ENCODE data around the gene ZBTB40. TPM values are rescaled to one million over a fixed set of nuclear protein-coding genes. Genes with fewer than 3 reads are reported as not detected.

The ZBTB40 gene
- polyA plus RNA-seq, 2 of the 4 experiments (the other 2 are of a cell fraction), result 6.2 to 7.0 TPM

GRCh38 chr1:22533244-22533895, 81.7 kb downstream of the ZBTB40 start:
- POLR2A ChIA-PET, result no interaction called here

GRCh38 chr1:22534951-22535350, 83.3 kb downstream of the ZBTB40 start:
- ChIA-PET POLR2A (no interaction called here), CTCF (no interaction called here)
- ATAC-seq, result no peak
- TF ChIP-seq ZFP36 (IDR thresholded peaks at IDR 0.05; ENCODE audit: borderline replicate concordance, partially characterized antibody), result no peak
- Histone ChIP-seq H3K4me2 (no peak overlapping the region), H3K4me3 (no peak overlapping the region), H3K27ac (no peak overlapping the region), H3K9me3 (no peaks in the 10 kb centered on the region), H3K4me1 (no peaks in the 10 kb centered on the region)
- DNase-seq (ENCODE audit: low read depth in 1 of 2, low spot score in 1 of 2), result no peak
- 91% methylated on average over 4 of the region's 4 CpGs for WGBS (ENCODE audit: missing lambda C conversion rate)
- no peak for FAIRE-seq

More at GRCh38 chr1:22533244-22533895, 81.7 kb downstream of the ZBTB40 start:
- CTCF ChIA-PET, result no interaction called here
- WGBS (ENCODE audit: missing lambda C conversion rate), result 88% methylated on average over 7 of the region's 11 CpGs
- FAIRE-seq (no peak), DNase-seq (ENCODE audit: low read depth in 1 of 2, low spot score in 1 of 2) (no peak), ATAC-seq (no peak)
- Histone ChIP-seq H3K27ac (no peak overlapping the region), H3K4me1 (no peaks in the 10 kb centered on the region), H3K9me3 (no peaks in the 10 kb centered on the region), H3K4me3 (no peak overlapping the region), H3K4me2 (no peak overlapping the region)
- TF ChIP-seq HDAC2 (IDR thresholded peaks at IDR 0.05) (no peak), SMC3 (IDR thresholded peaks at IDR 0.05) (no peak), CTCF (IDR thresholded peaks at IDR 0.05) (no peak), POLR2A (IDR thresholded peaks at IDR 0.05; ENCODE audit: low read length) (no peak), GATA3 (IDR thresholded peaks at IDR 0.05; ENCODE audit: borderline replicate concordance) (no peak), EHMT2 (IDR thresholded peaks at IDR 0.05; ENCODE audit: low read depth) (no peak), KDM5A (IDR thresholded peaks at IDR 0.05) (no peak), ZSCAN20 (CRISPR knock-in tag; IDR thresholded peaks at IDR 0.05) (no peak), PBX3 (IDR thresholded peaks at IDR 0.05) (no peak), KDM1A (IDR thresholded peaks at IDR 0.05; ENCODE audit: low read depth) (no peak), NR3C1 (IDR thresholded peaks at IDR 0.05) (no peak), BCL3 (IDR thresholded peaks at IDR 0.05) (no peak), ATOH8 (CRISPR knock-in tag; IDR thresholded peaks at IDR 0.05; ENCODE audit: low read depth) (no peak), JUN (IDR thresholded peaks at IDR 0.05) (no peak)

- no peak overlapping the region for H3K27ac ChIP-seq
- no peaks in the 10 kb centered on the region for H3K4me1 ChIP-seq
- DNase-seq (ENCODE audit: low read depth in 1 of 2, low spot score in 1 of 2) (no peak), FAIRE-seq (no peak), ATAC-seq (no peak)
- ChIA-PET POLR2A (no interaction called here), CTCF (no interaction called here)
- H3K4me2 ChIP-seq, result no peak overlapping the region
- H3K4me3 ChIP-seq, result no peak overlapping the region
- no peaks in the 10 kb centered on the region for H3K9me3 ChIP-seq
- WGBS (ENCODE audit: missing lambda C conversion rate), result 80% methylated on average over 4 of the region's 6 CpGs
- TF ChIP-seq FOXS1 (CRISPR knock-in tag; IDR thresholded peaks at IDR 0.05), result no peak
- no peak for TF ChIP-seq REST (IDR thresholded peaks at IDR 0.05)
- no peak for TF ChIP-seq ESRRA (IDR thresholded peaks at IDR 0.05; ENCODE audit: borderline replicate concordance, low read length)
- TF ChIP-seq RCOR1 (IDR thresholded peaks at IDR 0.05; ENCODE audit: low read depth, low read length), result no peak
- TF ChIP-seq NPAS2 (CRISPR knock-in tag; IDR thresholded peaks at IDR 0.05; ENCODE audit: borderline replicate concordance), result no peak
- no peak for TF ChIP-seq ZC3H11A (IDR thresholded peaks at IDR 0.05)
- no peak for TF ChIP-seq HMGXB4 (CRISPR knock-in tag; IDR thresholded peaks at IDR 0.05; ENCODE audit: borderline replicate concordance)
- no peak for TF ChIP-seq FOSL2 (IDR thresholded peaks at IDR 0.05)
- TF ChIP-seq FOSL2 (CRISPR knock-in tag; IDR thresholded peaks at IDR 0.05), result no peak
- TF ChIP-seq ATOH8 (CRISPR knock-in tag; IDR thresholded peaks at IDR 0.05; ENCODE audit: low read depth), result no peak
Observed at GRCh38 chr1:22535399-22535798, 83.7 kb downstream of the ZBTB40 start.
